GM18870 (cell line): Measurements from ENCODE around the gene PKP3.
"Not testable (repeated sequence)": the region's sequence is repeated elsewhere in the genome, so short reads cannot be mapped to it uniquely, and the experiment has no call there.

Source experiments
- ATAC-seq: cut with Tn5 transposase; IDR thresholded peaks from one replicate; pipeline ENCODE4 v1.9.1; 2021; ENCODE audit warnings: moderate library complexity; ENCODE audit not compliant: unreplicated experiment

PKP3 gene

GRCh38 chr11:426851-427250, 32.8 kb downstream of the PKP3 start:
- no peak for ATAC-seq

- no peak for ATAC-seq
Observed at GRCh38 chr11:428295-428694, 34.3 kb downstream of the PKP3 start.

GRCh38 chr11:429391-429790, 35.4 kb downstream of the PKP3 start:
- ATAC-seq = no peak

- no peak for ATAC-seq
Observed at GRCh38 chr11:429931-430456, 36.0 kb downstream of the PKP3 start.

GRCh38 chr11:431921-432320, 37.9 kb downstream of the PKP3 start:
- ATAC-seq = no peak

- no peak for ATAC-seq
Observed at GRCh38 chr11:432501-433100, 38.6 kb downstream of the PKP3 start.

- ATAC-seq = no peak
Observed at GRCh38 chr11:433111-433510, 39.1 kb downstream of the PKP3 start.

- ATAC-seq = no peak
Observed at GRCh38 chr11:433641-434040, 39.6 kb downstream of the PKP3 start.

GRCh38 chr11:434496-434895, 40.5 kb downstream of the PKP3 start:
- ATAC-seq = no peak

GRCh38 chr11:434999-435740, 41.2 kb downstream of the PKP3 start:
- ATAC-seq = not testable (repeated sequence)

GRCh38 chr11:437228-437870, 43.3 kb downstream of the PKP3 start:
- ATAC-seq = no peak

GRCh38 chr11:438101-438844, 44.3 kb downstream of the PKP3 start:
- ATAC-seq = no peak

- ATAC-seq = no peak
Observed at GRCh38 chr11:439315-440064, 45.5 kb downstream of the PKP3 start.

- ATAC-seq = no peak
Observed at GRCh38 chr11:440065-441042, 46.3 kb downstream of the PKP3 start.

GRCh38 chr11:441043-441417, 47.0 kb downstream of the PKP3 start:
- ATAC-seq = no peak

GRCh38 chr11:441418-442274, 47.6 kb downstream of the PKP3 start, which contains the start of gene ANO9:
ANO9 (minus strand) TSS chr11:442011; CDS start chr11:441926, 85 bp downstream.
- no peak for ATAC-seq

GRCh38 chr11:442611-443081, 48.6 kb downstream of the PKP3 start:
- no peak for ATAC-seq

GRCh38 chr11:443542-444199, 49.7 kb downstream of the PKP3 start:
- ATAC-seq = no peak
